Fibroblast of mammary gland (primary cell): ENCODE data around the gene KRT222.
A peak's percentile ranks its signal among the peaks of the same experiment; 100 is the strongest.

Experiments used
- DNase-seq: peaks from one replicate; pipeline ENCODE4 v3.0.0-alpha.2; 2010; ENCODE audit warnings: low read depth
- H3K4me3 ChIP-seq: 2 replicates; pipeline ENCODE4 v1.5.1; 2011; ENCODE audit warnings: low read depth, mild to moderate bottlenecking, low read length, moderate library complexity; ENCODE audit not compliant: control insufficient read depth
- TF ChIP-seq, protein P1 (sequence below): conservative IDR thresholded peaks from 2 replicates; pipeline ENCODE4 v1.5.1; 2011; ENCODE audit warnings: low read depth, low read length, inconsistent platforms; ENCODE audit not compliant: control insufficient read depth, insufficient read depth

Gene KRT222

DNA sequence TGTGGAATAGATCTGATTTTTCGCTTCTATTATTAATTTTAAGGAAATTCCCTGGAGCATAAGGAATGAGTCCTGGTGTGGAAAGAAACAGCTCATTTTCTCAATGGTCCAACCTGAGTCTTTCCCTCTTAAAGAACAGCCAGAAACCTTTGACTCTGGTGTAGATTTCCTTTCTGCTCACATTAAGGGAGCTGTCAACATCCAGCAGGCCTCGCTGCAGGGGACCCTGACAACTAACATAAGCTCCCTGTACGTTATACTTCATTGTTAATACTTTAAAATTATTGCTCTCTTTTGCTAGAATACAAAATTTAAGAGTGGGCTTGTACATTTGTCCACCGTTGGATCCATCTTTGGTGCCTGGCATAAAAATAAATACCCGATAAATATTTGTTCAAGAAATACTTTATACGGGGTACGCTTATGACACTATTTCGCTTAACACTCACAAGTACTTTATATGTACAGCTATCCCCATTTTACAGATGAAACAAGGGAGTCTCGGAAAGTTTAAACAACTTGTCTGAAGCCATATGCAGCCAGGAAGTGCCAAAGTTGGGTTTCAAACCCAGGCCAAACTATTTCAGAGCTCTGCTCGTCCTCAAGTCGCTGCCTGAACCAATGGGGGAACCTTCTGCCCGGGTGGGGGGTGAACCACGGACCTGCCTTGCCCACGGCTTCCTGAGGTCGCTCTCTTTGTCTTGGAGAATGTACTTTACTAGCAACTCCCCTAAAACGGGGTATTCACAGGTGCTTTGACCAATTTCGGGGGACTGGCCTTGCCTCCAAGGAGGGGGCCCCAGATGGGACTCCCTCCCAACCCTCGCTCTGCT lies 18.0 kb downstream of the KRT222 start:
- peak overlapping the region; percentile 95 for H3K4me3 ChIP-seq
- DNase-seq = peak; percentile 49
- TF ChIP-seq, protein P1, sequence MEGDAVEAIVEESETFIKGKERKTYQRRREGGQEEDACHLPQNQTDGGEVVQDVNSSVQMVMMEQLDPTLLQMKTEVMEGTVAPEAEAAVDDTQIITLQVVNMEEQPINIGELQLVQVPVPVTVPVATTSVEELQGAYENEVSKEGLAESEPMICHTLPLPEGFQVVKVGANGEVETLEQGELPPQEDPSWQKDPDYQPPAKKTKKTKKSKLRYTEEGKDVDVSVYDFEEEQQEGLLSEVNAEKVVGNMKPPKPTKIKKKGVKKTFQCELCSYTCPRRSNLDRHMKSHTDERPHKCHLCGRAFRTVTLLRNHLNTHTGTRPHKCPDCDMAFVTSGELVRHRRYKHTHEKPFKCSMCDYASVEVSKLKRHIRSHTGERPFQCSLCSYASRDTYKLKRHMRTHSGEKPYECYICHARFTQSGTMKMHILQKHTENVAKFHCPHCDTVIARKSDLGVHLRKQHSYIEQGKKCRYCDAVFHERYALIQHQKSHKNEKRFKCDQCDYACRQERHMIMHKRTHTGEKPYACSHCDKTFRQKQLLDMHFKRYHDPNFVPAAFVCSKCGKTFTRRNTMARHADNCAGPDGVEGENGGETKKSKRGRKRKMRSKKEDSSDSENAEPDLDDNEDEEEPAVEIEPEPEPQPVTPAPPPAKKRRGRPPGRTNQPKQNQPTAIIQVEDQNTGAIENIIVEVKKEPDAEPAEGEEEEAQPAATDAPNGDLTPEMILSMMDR = no peak

GRCh38 chr17:40645943-40646342 lies 19.0 kb downstream of the KRT222 start:
- no peak for DNase-seq
- TF ChIP-seq, protein P1 = no peak
- no peak overlapping the region for H3K4me3 ChIP-seq

GRCh38 chr17:40645291-40645690 lies 19.7 kb downstream of the KRT222 start:
- no peak for DNase-seq
- no peak overlapping the region for H3K4me3 ChIP-seq
- TF ChIP-seq, protein P1 = no peak

DNA sequence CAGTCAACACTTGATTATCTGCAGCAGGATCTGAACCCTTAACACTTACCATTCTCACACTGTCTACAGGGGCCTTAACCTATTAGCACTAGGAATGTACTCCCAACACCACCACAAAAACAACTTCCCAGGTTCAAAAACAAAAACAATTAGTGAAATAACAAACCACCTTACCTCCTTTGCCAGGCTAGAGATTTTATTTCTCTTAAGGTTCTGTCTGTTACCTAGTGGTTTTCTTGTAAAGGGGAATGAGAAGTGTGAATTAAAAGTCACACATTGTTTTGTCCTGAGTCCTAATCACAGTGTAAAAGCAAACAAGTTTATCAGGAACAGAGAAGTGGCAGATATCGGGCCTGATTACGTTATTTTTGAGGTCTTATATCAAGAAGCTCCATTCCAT lies 27.0 kb downstream of the KRT222 start:
- no peak overlapping the region for H3K4me3 ChIP-seq
- no peak for DNase-seq
- TF ChIP-seq, protein P1 = no peak

DNA sequence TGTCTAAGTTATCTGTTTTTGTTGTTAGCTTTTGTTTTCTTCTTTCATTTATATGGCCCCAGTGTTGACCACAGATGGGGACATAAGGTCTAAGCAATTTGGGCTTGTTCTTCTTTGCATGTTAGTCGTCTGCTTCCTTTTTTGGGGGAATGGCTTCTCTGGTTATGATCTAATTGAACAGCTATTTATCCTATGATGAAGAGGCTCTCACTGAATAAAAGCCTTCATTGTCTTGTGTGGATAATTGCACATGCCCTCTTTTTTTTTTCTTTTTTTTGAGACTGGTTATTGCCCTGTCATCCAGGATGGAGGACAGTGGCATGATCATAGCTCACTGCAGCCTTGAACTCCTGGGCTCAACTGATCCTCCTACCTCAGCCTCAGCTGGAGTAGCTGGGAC lies 31.1 kb downstream of the KRT222 start:
- DNase-seq = no peak
- no peak overlapping the region for H3K4me3 ChIP-seq
- TF ChIP-seq, protein P1 = no peak

GRCh38 chr17:40632216-40632615 lies 32.8 kb downstream of the KRT222 start:
- TF ChIP-seq, protein P1 = no peak
- no peak for DNase-seq

More at GRCh38 chr17:40632216-40632615, 32.8 kb downstream of the KRT222 start:
- no peak overlapping the region for H3K4me3 ChIP-seq
